ENCODE measurements around the gene PANK1. TPM values are rescaled to one million over a fixed set of nuclear protein-coding genes. Genes with fewer than 3 reads are reported as not detected.

PANK1 gene
- total RNA-seq, 1 experiment from 2014 or later: 33.2 TPM

DNA sequence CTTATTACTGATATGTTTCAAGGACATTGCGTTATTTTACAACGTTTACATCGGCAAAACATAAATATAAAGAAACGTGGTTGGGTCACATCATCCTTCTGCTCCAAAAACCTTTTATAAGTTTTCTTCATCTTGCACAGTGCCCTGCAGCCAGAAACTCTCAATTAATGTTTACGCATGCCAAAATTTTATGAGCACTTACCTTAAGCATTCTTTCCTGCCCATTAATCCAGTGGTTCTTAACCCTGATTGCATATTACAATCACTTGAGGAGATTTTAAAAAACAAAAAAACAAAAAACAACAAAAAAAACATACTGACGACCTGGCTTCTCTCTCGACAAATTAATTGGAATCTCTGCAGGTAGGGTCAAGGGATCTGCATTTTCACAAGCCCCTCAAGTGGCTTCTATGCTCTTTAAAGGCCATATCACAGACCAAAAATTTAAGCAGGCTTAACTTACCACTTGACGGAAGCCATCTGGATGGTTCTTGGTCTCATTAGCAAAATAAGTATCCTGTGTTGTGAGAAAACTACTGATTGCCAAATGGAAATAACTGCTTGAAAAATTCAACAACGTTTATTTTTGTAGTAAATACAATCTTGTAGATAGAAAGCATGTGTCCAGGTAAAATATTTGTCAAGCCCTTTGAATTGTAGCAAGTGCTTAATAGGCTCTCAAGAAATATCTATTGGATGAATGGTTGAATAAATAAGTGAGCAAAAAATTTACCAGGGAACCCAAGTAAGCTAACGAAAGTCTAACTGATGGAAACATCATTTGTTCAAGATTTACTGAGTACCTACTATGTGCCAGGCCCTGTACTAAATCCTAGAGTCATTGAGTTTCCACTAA lies 78.7 kb downstream of the PANK1 start:
- Histone ChIP-seq H4K8ac (replicated peaks; ENCODE audit: insufficient read length, low read depth, low read length) (no peak overlapping the region), H2BK12ac (ENCODE audit: insufficient read length, low read depth, low read length) (no peak overlapping the region), H3K27me3 (ENCODE audit: insufficient read depth, low read length) (no peaks in the 10 kb centered on the region), H2AK5ac (ENCODE audit: insufficient read length, low read length) (no peak overlapping the region), H3K9me3 (ENCODE audit: control insufficient read depth, low read depth, low read length) (no peaks in the 10 kb centered on the region), H3K56ac (ENCODE audit: insufficient read length, low read depth, low read length) (no peak overlapping the region), H2BK20ac (ENCODE audit: low read depth, low read length, poor library complexity, severe bottlenecking) (no peak overlapping the region), H3K79me1 (ENCODE audit: insufficient read depth, low read depth, low read length, poor library complexity, severe bottlenecking) (no peaks in the 10 kb centered on the region), H4K91ac (ENCODE audit: insufficient read length, low read depth, low read length) (no peak overlapping the region), H4K5ac (ENCODE audit: insufficient read length, low read depth, low read length) (no peak overlapping the region), H3K23ac (ENCODE audit: insufficient read length, low read depth, low read length) (no peak overlapping the region), H3K4me1 (ENCODE audit: insufficient read depth, low read length) (peaks cover 5% of the 10 kb centered on the region; the same call in 1 of the 2 replicates), H2BK5ac (ENCODE audit: insufficient read length, low read length) (no peak overlapping the region), H2AFZ (ENCODE audit: low read length) (no peak overlapping the region), H3K23me2 (ENCODE audit: insufficient read length, low read depth, low read length, poor library complexity, severe bottlenecking) (no peaks in the 10 kb centered on the region), H4K20me1 (ENCODE audit: control insufficient read depth, insufficient read depth, insufficient read length) (no peaks in the 10 kb centered on the region), H3K79me2 (ENCODE audit: insufficient read depth, low read length) (no peaks in the 10 kb centered on the region), H3K18ac (ENCODE audit: insufficient read length, low read depth, low read length) (no peak overlapping the region), H2BK15ac (ENCODE audit: low read depth, low read length) (no peak overlapping the region), H3T11ph (ENCODE audit: low read length) (no peak overlapping the region), H2BK120ac (ENCODE audit: low read depth, low read length, poor library complexity, severe bottlenecking) (no peak overlapping the region), H3K14ac (ENCODE audit: insufficient read depth, low read length) (no peak overlapping the region), H3K27ac (ENCODE audit: insufficient read length, low read depth, low read length) (no peak overlapping the region), H3K9ac (ENCODE audit: extremely low read depth, insufficient read length, low read length) (no peak overlapping the region), H3K4me2 (ENCODE audit: insufficient read depth, insufficient read length, low read length) (no peak overlapping the region), H3K4ac (ENCODE audit: low read depth, low read length) (no peak overlapping the region)
- no peak for DNase-seq
- Mint-ChIP-seq H3K27me3 (ENCODE audit: low read depth) (no peaks in the 10 kb centered on the region), H3K4me1 (peaks cover 23 to 32% of the 10 kb centered on the region in 2 experiments), H3K4me3 (no peak overlapping the region), H3K36me3 (ENCODE audit: insufficient read depth in 1 of 3, low read depth in 3 of 3) (no peaks in the 10 kb centered on the region), H3K27ac (peak overlapping the region in 1 of 3 experiments; percentile 3; a peak in 1 of 7 replicates), H3K9me3 (no peaks in the 10 kb centered on the region)
- no CpG with 5 or more reads among the region's 10 CpGs for WGBS (ENCODE audit: extremely low coverage, insufficient read length, low lambda C conversion rate)
- TF ChIP-seq, protein P1, sequence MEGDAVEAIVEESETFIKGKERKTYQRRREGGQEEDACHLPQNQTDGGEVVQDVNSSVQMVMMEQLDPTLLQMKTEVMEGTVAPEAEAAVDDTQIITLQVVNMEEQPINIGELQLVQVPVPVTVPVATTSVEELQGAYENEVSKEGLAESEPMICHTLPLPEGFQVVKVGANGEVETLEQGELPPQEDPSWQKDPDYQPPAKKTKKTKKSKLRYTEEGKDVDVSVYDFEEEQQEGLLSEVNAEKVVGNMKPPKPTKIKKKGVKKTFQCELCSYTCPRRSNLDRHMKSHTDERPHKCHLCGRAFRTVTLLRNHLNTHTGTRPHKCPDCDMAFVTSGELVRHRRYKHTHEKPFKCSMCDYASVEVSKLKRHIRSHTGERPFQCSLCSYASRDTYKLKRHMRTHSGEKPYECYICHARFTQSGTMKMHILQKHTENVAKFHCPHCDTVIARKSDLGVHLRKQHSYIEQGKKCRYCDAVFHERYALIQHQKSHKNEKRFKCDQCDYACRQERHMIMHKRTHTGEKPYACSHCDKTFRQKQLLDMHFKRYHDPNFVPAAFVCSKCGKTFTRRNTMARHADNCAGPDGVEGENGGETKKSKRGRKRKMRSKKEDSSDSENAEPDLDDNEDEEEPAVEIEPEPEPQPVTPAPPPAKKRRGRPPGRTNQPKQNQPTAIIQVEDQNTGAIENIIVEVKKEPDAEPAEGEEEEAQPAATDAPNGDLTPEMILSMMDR (conservative IDR thresholded peaks at IDR 0.05): no peak

All from H9 (cell line).